Tibial nerve (tissue), 4 donors: ENCODE data around the gene RHOT1. TPM values are rescaled to one million over a fixed set of nuclear protein-coding genes. Genes with fewer than 3 reads are reported as not detected.

Experiments
- DNase-seq, 2 donors: peaks; one replicate each; pipeline ENCODE4 v3.0.0-alpha.2; 2019; ENCODE audit warnings: low spot score in 2 of 2
- H3K27ac ChIP-seq, 4 donors: fragments of 200-600 bp; sonication (generic) in 3 of 4; one replicate each; pipeline ENCODE4 v1.5.1; 2017 to 2019; ENCODE audit warnings: mild to moderate bottlenecking in 1 of 4
- H3K27me3 ChIP-seq, 2 donors: fragments of 200-600 bp; sonication (generic) in 1 of 2; one replicate each; pipeline versions ENCODE4 v1.5.1 to v1.6.0; 2017 to 2019
- H3K36me3 ChIP-seq, 3 donors: fragments of 200-600 bp; sonication (generic); one replicate each; pipeline ENCODE4 v1.5.1; 2018 to 2019
- H3K4me1 ChIP-seq, 4 donors: fragments of 200-600 bp; sonication (generic) in 3 of 4; one replicate each; pipeline ENCODE4 v1.5.1; 2017 to 2019
- H3K4me3 ChIP-seq, 4 donors: fragments of 200-600 bp; sonication (generic) in 3 of 4; one replicate each; pipeline ENCODE4 v1.5.1; 2017 to 2019; ENCODE audit warnings: mild to moderate bottlenecking in 1 of 4, moderate library complexity in 1 of 4
- H3K9me3 ChIP-seq, 4 donors: fragments of 200-600 bp; sonication (generic) in 3 of 4; one replicate each; pipeline ENCODE4 v1.5.1; 2017 to 2019
- CTCF ChIP-seq, 5 experiments: fragments of 200-600 bp in 3 of 5; fragments of 450-650 bp in 2 of 5; sonication (generic) in 3 of 5; IDR thresholded peaks; one replicate each; pipeline ENCODE4 v1.5.1; 2016 to 2019; ENCODE audit warnings: antibody characterized with exemption in 5 of 5, mild to moderate bottlenecking in 3 of 5, moderate library complexity in 2 of 5
- EP300 ChIP-seq, 2 donors: sonication (generic); formaldehyde crosslinking; IDR thresholded peaks; one replicate each; pipeline ENCODE4 v1.6.1; 2017; ENCODE audit warnings: antibody characterized with exemption in 2 of 2, mild to moderate bottlenecking in 1 of 2
- POLR2A ChIP-seq, 2 donors: fragments of 450-650 bp; IDR thresholded peaks; one replicate each; pipeline ENCODE4 v1.6.1; 2017; ENCODE audit warnings: antibody characterized with exemption in 2 of 2, mild to moderate bottlenecking in 2 of 2, moderate library complexity in 2 of 2
- WGBS, 2 donors: methylation state at CpG; one replicate each; pipeline ENCODE4 v1.1.5; 2018; 5-methylcytosine and 5-hydroxymethylcytosine counted together
- total RNA-seq, 4 donors: library from RNA; depleted of rRNA; stranded (reverse); fragments of >200 nt; gene quantifications; one replicate each; pipeline ENCODE4 v1.1.0, GENCODE V29; 2016

The RHOT1 gene
- total RNA-seq, 4 donors from 2014 or later, result 40.2 to 78.0 (median 54.8) TPM

- no peaks in the 10 kb centered on the region for H3K27me3 ChIP-seq
- DNase-seq, result no peak
- no peak overlapping the region for H3K4me3 ChIP-seq
- 94 to 96% methylated on average over 1 of the region's 1 CpG for WGBS, 2 donors
- no peaks in the 10 kb centered on the region for H3K9me3 ChIP-seq
- peaks cover 0 to 98% (median 0%) of the 10 kb centered on the region in 3 donors for H3K36me3 ChIP-seq
- no peaks in the 10 kb centered on the region for H3K4me1 ChIP-seq
- no peak for TF ChIP-seq EP300 (IDR thresholded peaks at IDR 0.05)
- no peak for TF ChIP-seq CTCF (IDR thresholded peaks at IDR 0.05)
- TF ChIP-seq POLR2A (IDR thresholded peaks at IDR 0.05), result no peak
- no peak overlapping the region for H3K27ac ChIP-seq
Observed at GRCh38 chr17:32197987-32198386, 55.7 kb downstream of the RHOT1 start.

- H3K9me3 ChIP-seq, result no peaks in the 10 kb centered on the region
- H3K4me3 ChIP-seq, result no peak overlapping the region
- DNase-seq, result no peak
- no peak for TF ChIP-seq CTCF (IDR thresholded peaks at IDR 0.05)
- TF ChIP-seq EP300 (IDR thresholded peaks at IDR 0.05), result no peak
- TF ChIP-seq POLR2A (IDR thresholded peaks at IDR 0.05), result no peak
- 91 to 99% methylated on average over 2 of the region's 2 CpGs for WGBS, 2 donors
- H3K4me1 ChIP-seq, result no peaks in the 10 kb centered on the region
- no peak overlapping the region for H3K27ac ChIP-seq
- H3K27me3 ChIP-seq, result no peaks in the 10 kb centered on the region
- peaks cover 0 to 71% (median 0%) of the 10 kb centered on the region in 3 donors for H3K36me3 ChIP-seq
Observed at GRCh38 chr17:32206861-32207260, 64.6 kb downstream of the RHOT1 start.

- H3K9me3 ChIP-seq, result no peaks in the 10 kb centered on the region
- no peak for DNase-seq
- H3K4me1 ChIP-seq, result no peaks in the 10 kb centered on the region
- H3K4me3 ChIP-seq, result no peak overlapping the region
- no peak overlapping the region for H3K27ac ChIP-seq
- TF ChIP-seq EP300 (IDR thresholded peaks at IDR 0.05) (no peak), CTCF (IDR thresholded peaks at IDR 0.05) (no peak), POLR2A (IDR thresholded peaks at IDR 0.05) (no peak)
- H3K27me3 ChIP-seq, result no peaks in the 10 kb centered on the region
- H3K36me3 ChIP-seq, result peaks cover 0 to 67% (median 0%) of the 10 kb centered on the region in 3 donors
Observed at GRCh38 chr17:32208436-32208835, 66.1 kb downstream of the RHOT1 start.

GRCh38 chr17:32209608-32210007 is 67.3 kb downstream of the RHOT1 start:
- Histone ChIP-seq H3K9me3 (no peaks in the 10 kb centered on the region), H3K36me3 (peaks cover 0 to 67% (median 0%) of the 10 kb centered on the region in 3 donors), H3K4me3 (no peak overlapping the region), H3K4me1 (no peaks in the 10 kb centered on the region), H3K27ac (no peak overlapping the region), H3K27me3 (no peaks in the 10 kb centered on the region)
- DNase-seq, result no peak
- TF ChIP-seq EP300 (IDR thresholded peaks at IDR 0.05) (no peak), POLR2A (IDR thresholded peaks at IDR 0.05) (no peak), CTCF (IDR thresholded peaks at IDR 0.05) (no peak)

- no peak overlapping the region for H3K27ac ChIP-seq
- DNase-seq, result no peak
- H3K36me3 ChIP-seq, result peaks cover 0 to 60% (median 0%) of the 10 kb centered on the region in 3 donors
- 97 to 100% methylated on average over 1 of the region's 1 CpG for WGBS, 2 donors
- no peaks in the 10 kb centered on the region for H3K4me1 ChIP-seq
- TF ChIP-seq CTCF (IDR thresholded peaks at IDR 0.05) (no peak), EP300 (IDR thresholded peaks at IDR 0.05) (no peak), POLR2A (IDR thresholded peaks at IDR 0.05) (no peak)
- H3K9me3 ChIP-seq, result no peaks in the 10 kb centered on the region
- no peak overlapping the region for H3K4me3 ChIP-seq
- no peaks in the 10 kb centered on the region for H3K27me3 ChIP-seq
Observed at GRCh38 chr17:32211671-32212070, 69.4 kb downstream of the RHOT1 start.
